IMR-90 (cell line): ENCODE measurements around the gene NKAIN4. TPM values are rescaled to one million over a fixed set of nuclear protein-coding genes. Genes with fewer than 3 reads are reported as not detected.

Experiments used
- ATAC-seq: fragments of 200-7000 bp; cut with Tn5 transposase; 2 replicates; pipeline ENCODE4 v1.9.1; 2020; ENCODE audit warnings: low read depth, mild to moderate bottlenecking, moderate library complexity
- BruUV-seq: library from RNA; stranded (reverse); fragments of 400-500 nt; replicated peaks from 2 replicates; lab custom pipeline; 2021; lab: Mats Ljungman, UMichigan
- CTCF ChIA-PET: fragments of 300-600 bp; formaldehyde crosslinking; extraction: SDS; loops from one replicate; lab custom pipeline; 2021; ENCODE audit warnings: antibody characterized with exemption; lab: Yijun Ruan, JAX
- POLR2A ChIA-PET: fragments of 300-600 bp; sonication (Branson Sonifier 250); formaldehyde crosslinking; loops from one replicate; lab custom pipeline; 2022; ENCODE audit warnings: antibody characterized with exemption; ENCODE audit not compliant: unreplicated experiment; lab: Charles Lee
- DNase-seq: peaks from one replicate; pipeline ENCODE4 v3.0.0; 2013
- H2AFZ ChIP-seq: replicated peaks from 2 replicates; pipeline ENCODE3; 2013; ENCODE audit warnings: low read length, mild to moderate bottlenecking; ENCODE audit not compliant: poor library complexity
- H2AK5ac ChIP-seq: 2 replicates; pipeline ENCODE4 v1.6.1; 2013; ENCODE audit warnings: low read depth, low read length, inconsistent platforms
- H2AK9ac ChIP-seq: replicated peaks from 2 replicates; pipeline ENCODE3; 2013; ENCODE audit warnings: mild to moderate bottlenecking, low read depth, low read length, moderate library complexity; ENCODE audit not compliant: poor library complexity
- H2BK120ac ChIP-seq: 2 replicates; pipeline ENCODE4 v1.6.1; 2013; ENCODE audit warnings: low read depth, low read length, inconsistent platforms
- H2BK15ac ChIP-seq: 3 replicates; pipeline ENCODE4 v1.6.1; 2013; ENCODE audit warnings: low read depth, low read length, inconsistent platforms
- H2BK20ac ChIP-seq: 2 replicates; pipeline ENCODE4 v1.6.1; 2013; ENCODE audit warnings: low read depth, mild to moderate bottlenecking, inconsistent platforms, low read length, moderate library complexity
- H2BK5ac ChIP-seq: 2 replicates; pipeline ENCODE4 v1.6.1; 2013; ENCODE audit warnings: mild to moderate bottlenecking, low read depth, low read length, inconsistent platforms; ENCODE audit not compliant: poor library complexity, severe bottlenecking
- H3K14ac ChIP-seq: replicated peaks from 2 replicates; pipeline ENCODE4 v1.6.1; 2013; ENCODE audit warnings: low read depth, low read length, inconsistent platforms
- H3K18ac ChIP-seq: 2 replicates; pipeline ENCODE4 v1.6.1; 2013; ENCODE audit warnings: low read depth, low read length, control low read depth
- H3K23ac ChIP-seq: 2 replicates; pipeline ENCODE4 v1.6.1; 2013; ENCODE audit warnings: low read depth, low read length, inconsistent platforms
- H3K27ac ChIP-seq: 2 replicates; pipeline ENCODE4 v1.5.1; 2013; ENCODE audit warnings: mild to moderate bottlenecking, control low read depth, low read length; ENCODE audit not compliant: insufficient read depth
- H3K27me3 ChIP-seq: 2 replicates; pipeline ENCODE4 v1.6.1; 2013; ENCODE audit warnings: low read length; ENCODE audit not compliant: control insufficient read depth, insufficient read depth
- H3K36me3 ChIP-seq: 2 replicates; pipeline ENCODE4 v1.6.1; 2013; ENCODE audit warnings: low read length, mixed read lengths; ENCODE audit not compliant: control insufficient read depth, insufficient read depth
- H3K4ac ChIP-seq: 2 replicates; pipeline ENCODE4 v1.6.1; 2013; ENCODE audit warnings: low read depth, low read length, inconsistent platforms
- H3K4me1 ChIP-seq: 2 replicates; pipeline ENCODE4 v1.6.1; 2013; ENCODE audit warnings: low read length, mixed read lengths; ENCODE audit not compliant: control insufficient read depth, insufficient read depth
- H3K4me2 ChIP-seq: 2 replicates; pipeline ENCODE4 v1.6.1; 2013; ENCODE audit warnings: low read depth, mild to moderate bottlenecking, control low read depth, low read length, moderate library complexity
- H3K4me3 ChIP-seq: 2 replicates; pipeline ENCODE4 v1.5.1; 2013; ENCODE audit warnings: low read depth, mild to moderate bottlenecking, control low read depth, low read length, moderate library complexity; ENCODE audit not compliant: insufficient read depth
- H3K56ac ChIP-seq: 2 replicates; pipeline ENCODE4 v1.6.1; 2013; ENCODE audit warnings: low read length, inconsistent platforms; ENCODE audit not compliant: insufficient read depth; ENCODE audit errors: extremely low read depth
- H3K79me1 ChIP-seq, 2 experiments: 2 replicates each; pipeline ENCODE4 v1.6.1; 2013; ENCODE audit warnings: low read length in 2 of 2, inconsistent platforms in 1 of 2, low read depth in 1 of 2
- H3K9ac ChIP-seq: 2 replicates; pipeline ENCODE4 v1.6.1; 2013; ENCODE audit warnings: low read depth, low read length, control low read depth
- H3K9me1 ChIP-seq: 2 replicates; pipeline ENCODE4 v1.6.1; 2013; ENCODE audit warnings: low read length, inconsistent platforms; ENCODE audit not compliant: insufficient read depth
- H3K9me3 ChIP-seq: 2 replicates; pipeline ENCODE4 v1.6.1; 2013; ENCODE audit warnings: low read length; ENCODE audit not compliant: control insufficient read depth, insufficient read depth
- H4K20me1 ChIP-seq: 2 replicates; pipeline ENCODE4 v1.6.1; 2013; ENCODE audit warnings: low read length, inconsistent platforms; ENCODE audit not compliant: insufficient read depth
- H4K5ac ChIP-seq: 2 replicates; pipeline ENCODE4 v1.6.1; 2013; ENCODE audit warnings: mild to moderate bottlenecking, low read depth, low read length, control low read depth
- H4K8ac ChIP-seq, 2 experiments: 2 replicates each; pipeline ENCODE4 v1.6.1; 2013; ENCODE audit warnings: low read depth in 2 of 2, low read length in 2 of 2, control low read depth in 1 of 2, inconsistent platforms in 1 of 2
- H4K91ac ChIP-seq: 2 replicates; pipeline ENCODE4 v1.6.1; 2013; ENCODE audit warnings: low read depth, low read length, inconsistent platforms; ENCODE audit not compliant: insufficient read depth
- CEBPB ChIP-seq: IDR thresholded peaks from 2 replicates; pipeline ENCODE4 v1.6.1; 2012; ENCODE audit warnings: low read depth, low read length, improper control_type of control experiment
- CHD1 ChIP-seq: IDR thresholded peaks from 2 replicates; pipeline ENCODE4 v1.6.1; 2012; ENCODE audit warnings: low read depth, low read length, improper control_type of control experiment
- CTCF ChIP-seq: conservative IDR thresholded peaks from 2 replicates; pipeline ENCODE4 v1.5.1; 2012; ENCODE audit warnings: mild to moderate bottlenecking, low read depth, low read length, improper control_type of control experiment
- MAFK ChIP-seq: IDR thresholded peaks from 2 replicates; pipeline ENCODE4 v1.6.1; 2012; ENCODE audit warnings: low read depth, low read length, improper control_type of control experiment
- MAZ ChIP-seq: IDR thresholded peaks from 2 replicates; pipeline ENCODE4 v1.6.1; 2012; ENCODE audit warnings: low read depth, mild to moderate bottlenecking, low read length, improper control_type of control experiment, moderate library complexity, borderline replicate concordance
- USF2 ChIP-seq: fragments of 150-350 bp; IDR thresholded peaks from 2 replicates; pipeline ENCODE4 v1.6.1; 2017; ENCODE audit warnings: mild to moderate bottlenecking, antibody characterized with exemption, low read length, low read depth
- WGBS, 2 experiments: methylation state at CpG; one replicate each; pipeline versions ENCODE4 v1.1.5 to v1.1.7; 2013; ENCODE audit warnings: missing lambda C conversion rate in 2 of 2; ENCODE audit not compliant: insufficient read length in 1 of 2; ENCODE audit errors: extremely low coverage in 2 of 2; 5-methylcytosine and 5-hydroxymethylcytosine counted together
- dilution Hi-C: fragments of 300-500 bp; cut with HindIII; formaldehyde crosslinking; loops from one replicate; pipeline ENCODE4 v1.14.3; 2018; ENCODE audit warnings: low sequenced_read_pairs; ENCODE audit not compliant: unreplicated experiment
- in situ Hi-C: fragments of 300-500 bp; cut with MboI; formaldehyde crosslinking; loops from 3 replicates; pipeline ENCODE4 v1.14.3; 2019; ENCODE audit warnings: low sequenced_read_pairs, inconsistent platforms, mixed read lengths
- intact Hi-C: fragments of 100-400 bp; cut with micrococcal nuclease; formaldehyde crosslinking; loops from 2 replicates; pipeline ENCODE4 v1.10.0; 2022
- polyA plus RNA-seq, 3 experiments: library from polyadenylated mRNA; depleted of rRNA; stranded (reverse); fragments of >200 nt; gene quantifications; 2 replicates each; pipeline ENCODE4 v1.2.3, GENCODE V29; 2012; ENCODE audit warnings: low replicate concordance in 1 of 3
- total RNA-seq: library from RNA; depleted of rRNA; stranded (reverse); fragments of >200 nt; gene quantifications from 2 replicates; pipeline ENCODE4 v1.2.3, GENCODE V29; 2012

NKAIN4 gene
- total and polyA plus RNA-seq, 2 of the 4 experiments (the other 2 are of a cell fraction) = not detected

GRCh38 chr20:63261060-63261794 is 7.0 kb upstream of the NKAIN4 start:
- no peak overlapping the region for H2AK5ac ChIP-seq
- H3K14ac ChIP-seq = no peak overlapping the region
- H3K18ac ChIP-seq = no peak overlapping the region; the same call in 1 of the 2 replicates
- H2AFZ ChIP-seq = no peak overlapping the region
- WGBS, 2 experiments = 51% methylated on average over 7 of the region's 25 CpGs; no CpG with 5 or more reads in 1 of the 2 experiments
- POLR2A ChIA-PET = interaction anchor here (0.6 kb wide), 1 partner anchor 453 kb away, joined by 8 read pairs; no protein-coding TSS in a partner anchor
- no peak overlapping the region for H3K4me3 ChIP-seq
- ATAC-seq = peak; percentile 72
- peaks cover 81% of the 10 kb centered on the region for H3K27me3 ChIP-seq
- H3K4me1 ChIP-seq = no peaks in the 10 kb centered on the region; the same call in 1 of the 2 replicates
- H3K4me2 ChIP-seq = no peak overlapping the region; the same call in 1 of the 2 replicates
- H3K79me1 ChIP-seq = no peaks in the 10 kb centered on the region
- H3K4ac ChIP-seq = no peak overlapping the region
- no peak overlapping the region for H2BK20ac ChIP-seq
- H4K8ac ChIP-seq = no peak overlapping the region
- no peaks in the 10 kb centered on the region for H3K36me3 ChIP-seq
- no peaks in the 10 kb centered on the region; the same call in 1 of the 2 replicates for H4K20me1 ChIP-seq
- no peak overlapping the region for H4K91ac ChIP-seq
- H4K5ac ChIP-seq = no peak overlapping the region
- H2BK120ac ChIP-seq = no peak overlapping the region
- no peak for DNase-seq
- dilution Hi-C loops = no loop called here
- H3K56ac ChIP-seq = no peak overlapping the region
- H3K9me1 ChIP-seq = no peaks in the 10 kb centered on the region
- H3K23ac ChIP-seq = no peak overlapping the region
- TF ChIP-seq MAZ = no peak
- no peak for TF ChIP-seq CTCF
- TF ChIP-seq CHD1 = no peak
- TF ChIP-seq USF2 = no peak
- no peak for TF ChIP-seq CEBPB
- TF ChIP-seq MAFK = no peak
- no peak overlapping the region for H2AK9ac ChIP-seq
- no peak overlapping the region for H3K27ac ChIP-seq
- BruUV-seq = no TSS peak
- CTCF ChIA-PET = no interaction called here
- H2BK5ac ChIP-seq = no peak overlapping the region
- in situ Hi-C loops = no loop called here
- intact Hi-C loops = no loop called here
- H3K9ac ChIP-seq = no peak overlapping the region
- no peak overlapping the region for H2BK15ac ChIP-seq
- H3K9me3 ChIP-seq = peaks cover 2% of the 10 kb centered on the region; the same call in 1 of the 2 replicates
